H1 (cell line): ENCODE results near the gene AASDHPPT. TPM values are rescaled to one million over a fixed set of nuclear protein-coding genes. Genes with fewer than 3 reads are reported as not detected.

Experiments
- CTCF ChIA-PET: fragments of 300-600 bp; sonication (Branson Sonifier 250); formaldehyde crosslinking; loops from one replicate; lab custom pipeline; 2021; ENCODE audit not compliant: partially characterized antibody; lab: Charles Lee
- POLR2A ChIA-PET: fragments of 300-600 bp; sonication (Branson Sonifier 250); formaldehyde crosslinking; loops from one replicate; lab custom pipeline; 2021; ENCODE audit warnings: inconsistent platforms; ENCODE audit not compliant: partially characterized antibody; lab: Charles Lee
- DNase-seq, 2 experiments: peaks; one replicate each; pipeline versions ENCODE4 v3.0.0 to v3.0.0-alpha.2; 2010 to 2022; ENCODE audit warnings: low spot score in 2 of 2, low read depth in 1 of 2, mixed read lengths in 1 of 2
- FAIRE-seq: peaks from 2 replicates; lab custom pipeline; 2011; peaks lifted over from hg19 to GRCh38; lab: Jason Lieb, UNC
- H2AFZ ChIP-seq: 2 replicates; pipeline ENCODE4 v1.8.1; 2012; ENCODE audit warnings: low read length, inconsistent platforms
- H2AK5ac ChIP-seq: 2 replicates; pipeline ENCODE4 v1.6.1; 2013; ENCODE audit warnings: low read depth, low read length
- H2BK120ac ChIP-seq: replicated peaks from 2 replicates; pipeline ENCODE3; 2013; ENCODE audit warnings: low read depth, low read length, inconsistent platforms
- H2BK12ac ChIP-seq: 2 replicates; pipeline ENCODE4 v1.6.1; 2013; ENCODE audit warnings: low read depth, low read length
- H2BK15ac ChIP-seq: 2 replicates; pipeline ENCODE4 v1.6.1; 2013; ENCODE audit warnings: low read length
- H2BK20ac ChIP-seq: 2 replicates; pipeline ENCODE4 v1.6.1; 2013; ENCODE audit warnings: low read length
- H2BK5ac ChIP-seq: 2 replicates; pipeline ENCODE4 v1.6.1; 2013; ENCODE audit warnings: low read depth, low read length
- H3K14ac ChIP-seq: 2 replicates; pipeline ENCODE4 v1.6.1; 2013; ENCODE audit warnings: inconsistent platforms; ENCODE audit not compliant: insufficient read length
- H3K18ac ChIP-seq: 2 replicates; pipeline ENCODE4 v1.6.1; 2013; ENCODE audit warnings: low read length; ENCODE audit errors: extremely low read depth
- H3K23ac ChIP-seq: 2 replicates; pipeline ENCODE4 v1.6.1; 2013; ENCODE audit warnings: inconsistent platforms; ENCODE audit not compliant: insufficient read length
- H3K23me2 ChIP-seq: 2 replicates; pipeline ENCODE4 v1.6.1; 2013; ENCODE audit warnings: low read depth, low read length
- H3K27ac ChIP-seq: 2 replicates; pipeline ENCODE4 v1.6.1; 2011; ENCODE audit warnings: low read depth, low read length, inconsistent platforms
- H3K27me3 ChIP-seq, 4 experiments: replicated peaks in 1 of 4; 1 replicate in 1 of 4; 2 replicates in 3 of 4; pipeline versions ENCODE4 v1.6.1 to v1.8.1; 2011 to 2013; ENCODE audit warnings: low read length in 3 of 4, mild to moderate bottlenecking in 3 of 4, inconsistent platforms in 2 of 4, mixed read lengths in 2 of 4, moderate library complexity in 1 of 4; ENCODE audit not compliant: control insufficient read depth in 3 of 4, insufficient read depth in 3 of 4; ENCODE audit errors: extremely low read depth in 1 of 4
- H3K36me3 ChIP-seq, 4 experiments: 2 replicates each; pipeline versions ENCODE4 v1.6.1 to v1.8.1; 2011 to 2013; ENCODE audit warnings: mild to moderate bottlenecking in 4 of 4, low read length in 3 of 4, moderate library complexity in 2 of 4, control low read depth in 1 of 4, inconsistent platforms in 1 of 4; ENCODE audit not compliant: insufficient read depth in 4 of 4, control insufficient read depth in 2 of 4
- H3K4ac ChIP-seq: replicated peaks from 2 replicates; pipeline ENCODE3; 2013; ENCODE audit warnings: low read length, low read depth, mixed read lengths, inconsistent platforms; ENCODE audit not compliant: insufficient read length
- H3K4me1 ChIP-seq, 4 experiments: replicated peaks in 1 of 4; 1 replicate in 1 of 4; 2 replicates in 3 of 4; pipeline versions ENCODE4 v1.6.1 to v1.8.1; 2011 to 2013; ENCODE audit warnings: low read length in 3 of 4, inconsistent platforms in 2 of 4, mixed read lengths in 1 of 4; ENCODE audit not compliant: insufficient read depth in 4 of 4, control insufficient read depth in 3 of 4
- H3K4me2 ChIP-seq, 2 experiments: 2 replicates each; pipeline versions ENCODE4 v1.6.1 to v1.8.1; 2011 to 2013; ENCODE audit warnings: low read depth in 2 of 2, low read length in 2 of 2, control low read depth in 1 of 2, inconsistent platforms in 1 of 2, mild to moderate bottlenecking in 1 of 2; ENCODE audit not compliant: insufficient read depth in 1 of 2
- H3K4me3 ChIP-seq, 4 experiments: fragments of 200-600, 300-600 bp in 1 of 4; sonication (generic), shearing (Covaris generic), sonication (Bioruptor Twin) in 1 of 4; 2 replicates each; pipeline versions ENCODE4 v1.5.1 to v1.8.1; 2011 to 2016; ENCODE audit warnings: low read length in 4 of 4, low read depth in 3 of 4, control low read depth in 2 of 4, inconsistent platforms in 2 of 4, mild to moderate bottlenecking in 2 of 4, mixed read lengths in 1 of 4, moderate library complexity in 1 of 4; ENCODE audit not compliant: insufficient read depth in 2 of 4; ENCODE audit errors: extremely low read depth in 1 of 4
- H3K56ac ChIP-seq: replicated peaks from 2 replicates; pipeline ENCODE3; 2013; ENCODE audit warnings: low read depth, mild to moderate bottlenecking, mixed read lengths, low read length, inconsistent platforms; ENCODE audit not compliant: insufficient read length
- H3K79me1 ChIP-seq: 2 replicates; pipeline ENCODE4 v1.6.1; 2013; ENCODE audit warnings: low read depth, low read length, control low read depth
- H3K79me2 ChIP-seq, 2 experiments: 2 replicates each; pipeline versions ENCODE4 v1.6.1 to v1.8.1; 2012 to 2013; ENCODE audit warnings: low read length in 2 of 2, mild to moderate bottlenecking in 2 of 2, inconsistent platforms in 1 of 2; ENCODE audit not compliant: insufficient read depth in 2 of 2, control insufficient read depth in 1 of 2
- H3K9ac ChIP-seq, 4 experiments: replicated peaks in 1 of 4; 1 replicate in 1 of 4; 2 replicates in 3 of 4; pipeline versions ENCODE4 v1.6.1 to v1.8.1; 2011 to 2013; ENCODE audit warnings: low read depth in 3 of 4, low read length in 3 of 4, control low read depth in 2 of 4, mild to moderate bottlenecking in 2 of 4, moderate library complexity in 2 of 4, inconsistent platforms in 1 of 4; ENCODE audit errors: extremely low read depth in 1 of 4
- H3K9me3 ChIP-seq, 2 experiments: 2 replicates each; pipeline versions ENCODE4 v1.6.1 to v1.8.1; 2012 to 2013; ENCODE audit warnings: mild to moderate bottlenecking in 2 of 2, moderate library complexity in 2 of 2, control low read depth in 1 of 2, inconsistent platforms in 1 of 2, low read depth in 1 of 2, low read length in 1 of 2, mixed read lengths in 1 of 2; ENCODE audit not compliant: insufficient read depth in 2 of 2
- H4K20me1 ChIP-seq, 2 experiments: replicated peaks in 1 of 2; 2 replicates each; pipeline versions ENCODE3 to v1.8.1; 2011 to 2013; ENCODE audit warnings: inconsistent platforms in 2 of 2, low read length in 2 of 2, mild to moderate bottlenecking in 1 of 2; ENCODE audit not compliant: insufficient read depth in 2 of 2, control insufficient read depth in 1 of 2
- H4K5ac ChIP-seq: 2 replicates; pipeline ENCODE4 v1.6.1; 2013; ENCODE audit warnings: low read length, low read depth, mixed read lengths, inconsistent platforms; ENCODE audit not compliant: insufficient read length
- H4K8ac ChIP-seq: 2 replicates; pipeline ENCODE4 v1.8.0; 2013; ENCODE audit warnings: mild to moderate bottlenecking, moderate library complexity, low read length, inconsistent platforms; ENCODE audit not compliant: insufficient read depth; ENCODE audit errors: extremely low read depth
- H4K91ac ChIP-seq: replicated peaks from 2 replicates; pipeline ENCODE3; 2013; ENCODE audit warnings: low read length, mixed read lengths, inconsistent platforms; ENCODE audit not compliant: insufficient read length
- ASH2L ChIP-seq: fragments of 200-600, 300-600 bp; sonication (generic); IDR thresholded peaks from one replicate; pipeline ENCODE4 v1.7.1; 2017; ENCODE audit warnings: low read length
- EGR1 ChIP-seq: IDR thresholded peaks from 2 replicates; pipeline ENCODE4 v1.6.1; 2011; ENCODE audit warnings: low read depth, low read length, borderline replicate concordance
- EZH2 ChIP-seq: fragments of 200-600 bp; sonication (generic); IDR thresholded peaks from 2 replicates; pipeline ENCODE4 v1.7.1; 2012; ENCODE audit warnings: low read depth, mild to moderate bottlenecking, moderate library complexity, low read length, inconsistent platforms; ENCODE audit not compliant: severe bottlenecking
- FOSL1 ChIP-seq: IDR thresholded peaks from 2 replicates; pipeline ENCODE4 v1.6.1; 2011; ENCODE audit warnings: mild to moderate bottlenecking, low read depth, low read length, moderate library complexity; ENCODE audit not compliant: insufficient read depth
- GTF2F1 ChIP-seq: IDR thresholded peaks from 2 replicates; pipeline ENCODE4 v1.6.1; 2012; ENCODE audit warnings: low read depth, low read length, improper control_type of control experiment, borderline replicate concordance
- HDAC2 ChIP-seq, 2 experiments: fragments of 300-600 bp in 1 of 2; sonication (generic) in 1 of 2; IDR thresholded peaks; 2 replicates each; pipeline ENCODE4 v1.6.1; 2011 to 2012; ENCODE audit warnings: low read depth in 2 of 2, low read length in 2 of 2, mild to moderate bottlenecking in 2 of 2, moderate library complexity in 2 of 2, borderline replicate concordance in 1 of 2, inconsistent platforms in 1 of 2
- MAFK ChIP-seq: IDR thresholded peaks from 2 replicates; pipeline ENCODE4 v1.6.1; 2012; ENCODE audit warnings: low read depth, mild to moderate bottlenecking, improper control_type of control experiment, low read length
- NRF1 ChIP-seq: IDR thresholded peaks from 2 replicates; pipeline ENCODE4 v1.6.1; 2011; ENCODE audit warnings: mild to moderate bottlenecking, low read depth, low read length, improper control_type of control experiment
- PHF8 ChIP-seq: fragments of 200-600 bp; sonication (generic); conservative IDR thresholded peaks from 2 replicates; pipeline ENCODE4 v1.7.1; 2012; ENCODE audit warnings: low read depth, mild to moderate bottlenecking, inconsistent platforms, low read length, moderate library complexity
- POLR2A ChIP-seq, 2 experiments: IDR thresholded peaks; 1 replicate in 1 of 2; 2 replicates in 1 of 2; pipeline ENCODE4 v1.6.1; 2011; ENCODE audit warnings: low read depth in 2 of 2, low read length in 2 of 2, mild to moderate bottlenecking in 2 of 2; ENCODE audit errors: control extremely low read depth in 1 of 2
- SAP30 ChIP-seq: fragments of 300-600 bp; sonication (generic); IDR thresholded peaks from 2 replicates; pipeline ENCODE4 v1.7.1; 2012; ENCODE audit warnings: low read length, moderate library complexity, mild to moderate bottlenecking, inconsistent platforms; ENCODE audit not compliant: insufficient read depth, insufficient replicate concordance
- SP2 ChIP-seq: IDR thresholded peaks from 2 replicates; pipeline ENCODE4 v1.6.1; 2012; ENCODE audit warnings: mild to moderate bottlenecking, low read length, inconsistent platforms
- USF2 ChIP-seq: IDR thresholded peaks from 2 replicates; pipeline ENCODE4 v1.6.1; 2011; ENCODE audit warnings: low read length, improper control_type of control experiment
- WGBS, 2 experiments: shearing (Covaris generic) in 1 of 2; methylation state at CpG; one replicate each; pipeline versions ENCODE4 v1.1.6 to v1.1.7; 2013 to 2015; ENCODE audit warnings: low lambda C conversion rate in 2 of 2, mixed read lengths in 2 of 2, inconsistent platforms in 1 of 2, low coverage in 1 of 2, missing lambda C conversion rate in 1 of 2; ENCODE audit not compliant: insufficient replicate concordance in 2 of 2, insufficient coverage in 1 of 2, insufficient read length in 1 of 2; ENCODE audit errors: extremely low coverage in 1 of 2, missing lambda C conversion rate in 1 of 2; 5-methylcytosine and 5-hydroxymethylcytosine counted together
- polyA plus RNA-seq, 7 experiments: library from polyadenylated mRNA; depleted of rRNA in 3 of 7; stranded (reverse) in 5 of 7; unstranded in 2 of 7; fragments of >200 nt in 5 of 7; fragments of 200-250 nt in 2 of 7; gene quantifications; 1 replicate in 5 of 7; 2 replicates in 1 of 7; 4 replicates in 1 of 7; pipeline versions ENCODE4 v1.2.1 to v1.2.3, GENCODE V29; 2011 to 2013; ENCODE audit warnings: missing spikeins in 2 of 7, mixed read lengths in 2 of 7
- total RNA-seq: library from RNA; stranded (reverse); fragmentation: NEBNext Ultra II Directional; extraction: Animal tissue kit (Norgen Biotek cat#: 25700); gene quantifications from 2 replicates; pipeline ENCODE4 v1.2.1, GENCODE V29; 2021

AASDHPPT gene
- total and polyA plus RNA-seq, 2 of the 8 experiments (the other 6 are each of a cell fraction or from before 2014, with no cell fraction given) = 15.7 to 42.2 TPM

GRCh38 chr11:106088896-106089295, 11.4 kb downstream of the AASDHPPT start:
- no peak overlapping the region for H3K4me3 ChIP-seq
- peaks cover 2 to 3% of the 10 kb centered on the region in 2 experiments for H4K20me1 ChIP-seq
- H2BK15ac ChIP-seq = no peak overlapping the region
- peaks cover 2% of the 10 kb centered on the region; the same call in 1 of the 2 replicates for H3K79me1 ChIP-seq
- H2BK5ac ChIP-seq = no peak overlapping the region
- H3K9me3 ChIP-seq = no peaks in the 10 kb centered on the region
- H3K27ac ChIP-seq = no peak overlapping the region
- no peak overlapping the region for H2AFZ ChIP-seq
- H2BK120ac ChIP-seq = no peak overlapping the region
- H3K14ac ChIP-seq = no peak overlapping the region
- DNase-seq (no peak), FAIRE-seq (no peak)
- H3K23ac ChIP-seq = no peak overlapping the region
- H4K5ac ChIP-seq = no peak overlapping the region
- H3K18ac ChIP-seq = no peak overlapping the region
- peaks cover 4 to 80% of the 10 kb centered on the region in 2 experiments for H3K79me2 ChIP-seq
- H4K91ac ChIP-seq = no peak overlapping the region
- H3K56ac ChIP-seq = no peak overlapping the region
- 84% methylated on average over 4 of the region's 4 CpGs; no CpG with 5 or more reads in 1 of the 2 experiments for WGBS, 2 experiments
- H4K8ac ChIP-seq = no peak overlapping the region
- no peak overlapping the region for H3K4me2 ChIP-seq
- H2AK5ac ChIP-seq = no peak overlapping the region
- no peaks in the 10 kb centered on the region for H3K27me3 ChIP-seq
- POLR2A ChIA-PET = no interaction called here
- no peak overlapping the region for H3K9ac ChIP-seq
- no peak overlapping the region for H2BK12ac ChIP-seq
- H3K4me1 ChIP-seq = no peaks in the 10 kb centered on the region
- CTCF ChIA-PET = interaction anchor here (2.3 to 5.4 kb wide), 3 partner anchors 12 to 67 kb away, joined by 6 to 29 read pairs (median 12); partner anchors contain the start of genes AASDHPPT and KBTBD3
- peaks cover 2 to 55% (median 14%) of the 10 kb centered on the region in 4 experiments; a peak in 7 of 8 replicates for H3K36me3 ChIP-seq
- no peaks in the 10 kb centered on the region for H3K23me2 ChIP-seq
- H2BK20ac ChIP-seq = no peak overlapping the region
- H3K4ac ChIP-seq = no peak overlapping the region
- TF ChIP-seq POLR2A (IDR thresholded peaks at IDR 0.05; ENCODE audit: control extremely low read depth in 1 of 2, low read depth in 2 of 2, low read length in 2 of 2) (no peak), PHF8 (no peak), FOSL1 (no peak), USF2 (no peak), SP2 (no peak), GTF2F1 (no peak), HDAC2 (IDR thresholded peaks at IDR 0.05; ENCODE audit: borderline replicate concordance in 1 of 2, low read depth in 2 of 2, low read length in 2 of 2) (no peak), NRF1 (no peak), MAFK (no peak), EZH2 (no peak), SAP30 (no peak), EGR1 (no peak), ASH2L (no peak)
